Stimulated activated CD8-positive, alpha-beta memory T cell treated with anti-CD3 and anti-CD28 coated beads, Interleukin-15, amount 100 ng/mL, for 4 hours (primary cell): Measurements from ENCODE around the gene PTPRN.

Experiments
- DNase-seq, 2 donors: peaks; one replicate each; pipeline ENCODE4 v3.0.0-alpha.2; 2020; ENCODE audit warnings: low read depth in 2 of 2

Gene PTPRN

GRCh38 chr2:219245899-219246230, 63.3 kb downstream of the PTPRN start:
- DNase-seq, result no peak

- peak; percentile 75 to 78 for DNase-seq
Measured at GRCh38 chr2:219245148-219245898, 63.9 kb downstream of the PTPRN start, which contains the start of the genes GLB1L and STK16. Gene GLB1L (minus strand): TSS chr2:219245444. CDS start chr2:219243573, 1,871 bp downstream. Gene STK16 (plus strand): TSS chr2:219245479. CDS start chr2:219246000, 521 bp downstream.

- no peak for DNase-seq
Measured at GRCh38 chr2:219244789-219245147, 64.4 kb downstream of the PTPRN start.

GRCh38 chr2:219243291-219243761, 65.9 kb downstream of the PTPRN start:
- DNase-seq, result no peak
